ENCODE results near the gene ERC1. TPM values are rescaled to one million over a fixed set of nuclear protein-coding genes. Genes with fewer than 3 reads are reported as not detected.

ERC1 gene
- total and polyA plus RNA-seq, 9 of the 15 experiments (the other 6 are each of a cell fraction or from before 2014, with no cell fraction given): 0.74 to 11.8 (median 4.8) TPM

DNA sequence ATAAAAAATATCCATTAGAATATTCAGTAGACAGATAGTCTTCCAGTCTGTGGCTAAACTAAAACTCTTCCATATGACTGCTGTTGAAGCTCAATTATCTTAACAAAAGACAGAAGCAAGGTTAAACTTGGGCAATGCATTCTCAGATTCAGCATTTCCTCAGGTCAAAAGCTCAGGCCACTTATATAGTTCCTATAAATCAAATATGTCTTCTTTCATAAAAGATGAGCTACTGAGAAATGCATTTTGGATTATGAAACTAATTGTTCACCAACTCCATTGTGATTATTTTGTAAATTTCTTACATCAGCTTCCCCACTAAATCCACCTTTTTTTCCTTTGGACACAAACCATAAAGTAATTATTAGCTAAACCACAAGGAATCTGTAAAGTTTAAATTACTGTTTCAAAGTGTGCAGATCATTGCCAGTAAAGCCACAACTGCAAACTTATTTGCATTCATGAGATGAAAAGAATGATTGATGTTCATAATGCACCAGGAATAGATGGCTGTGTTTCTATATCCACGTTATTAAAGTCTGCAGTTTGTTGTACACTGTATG is 379.0 kb downstream of the ERC1 start:
- intact Hi-C loops (cut with micrococcal nuclease): no loop called here
- CTCF ChIA-PET (ENCODE audit: low intra/inter-chr PET ratio): no interaction called here

More for the DNA sequence above, 379.0 kb downstream of the ERC1 start:
- DNase-seq (ENCODE audit: extremely low read depth in 1 of 4, low spot score in 3 of 4): no peak
- no peak overlapping the region for H3K9ac ChIP-seq (ENCODE audit: insufficient read depth in 1 of 2, low read depth in 2 of 2, low read length in 2 of 2)
- POLR2A ChIA-PET: interaction anchor here (2.8 kb wide), 1 partner anchor 9 kb away, joined by 6 read pairs; no protein-coding TSS in a partner anchor
- no peaks in the 10 kb centered on the region for H3K27me3 ChIP-seq (ENCODE audit: control insufficient read depth in 2 of 2, insufficient read depth in 2 of 2, low read length in 2 of 2)
- WGBS (ENCODE audit: insufficient coverage, low coverage, missing lambda C conversion rate): 36% methylated on average over 1 of the region's 1 CpG
- peak overlapping the region; percentile 35; the same call in 1 of the 2 replicates for H2AFZ ChIP-seq (ENCODE audit: low read depth, low read length)
- FAIRE-seq: no peak
- no peaks in the 10 kb centered on the region for H3K79me2 ChIP-seq (ENCODE audit: control insufficient read depth, insufficient read depth, low read length)
- no peak for ATAC-seq
- no peaks in the 10 kb centered on the region for H4K20me1 ChIP-seq (replicated peaks; ENCODE audit: control insufficient read depth, insufficient read depth, low read length)
- no peak overlapping the region for H3K4me3 ChIP-seq
- TF ChIP-seq, protein P1, sequence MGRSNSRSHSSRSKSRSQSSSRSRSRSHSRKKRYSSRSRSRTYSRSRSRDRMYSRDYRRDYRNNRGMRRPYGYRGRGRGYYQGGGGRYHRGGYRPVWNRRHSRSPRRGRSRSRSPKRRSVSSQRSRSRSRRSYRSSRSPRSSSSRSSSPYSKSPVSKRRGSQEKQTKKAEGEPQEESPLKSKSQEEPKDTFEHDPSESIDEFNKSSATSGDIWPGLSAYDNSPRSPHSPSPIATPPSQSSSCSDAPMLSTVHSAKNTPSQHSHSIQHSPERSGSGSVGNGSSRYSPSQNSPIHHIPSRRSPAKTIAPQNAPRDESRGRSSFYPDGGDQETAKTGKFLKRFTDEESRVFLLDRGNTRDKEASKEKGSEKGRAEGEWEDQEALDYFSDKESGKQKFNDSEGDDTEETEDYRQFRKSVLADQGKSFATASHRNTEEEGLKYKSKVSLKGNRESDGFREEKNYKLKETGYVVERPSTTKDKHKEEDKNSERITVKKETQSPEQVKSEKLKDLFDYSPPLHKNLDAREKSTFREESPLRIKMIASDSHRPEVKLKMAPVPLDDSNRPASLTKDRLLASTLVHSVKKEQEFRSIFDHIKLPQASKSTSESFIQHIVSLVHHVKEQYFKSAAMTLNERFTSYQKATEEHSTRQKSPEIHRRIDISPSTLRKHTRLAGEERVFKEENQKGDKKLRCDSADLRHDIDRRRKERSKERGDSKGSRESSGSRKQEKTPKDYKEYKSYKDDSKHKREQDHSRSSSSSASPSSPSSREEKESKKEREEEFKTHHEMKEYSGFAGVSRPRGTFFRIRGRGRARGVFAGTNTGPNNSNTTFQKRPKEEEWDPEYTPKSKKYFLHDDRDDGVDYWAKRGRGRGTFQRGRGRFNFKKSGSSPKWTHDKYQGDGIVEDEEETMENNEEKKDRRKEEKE (IDR thresholded peaks at IDR 0.05; ENCODE audit: borderline replicate concordance in 1 of 2, control insufficient read depth in 1 of 2, low read depth in 2 of 2, low read length in 1 of 2): no peak
- TF ChIP-seq TAF7 (tag; IDR thresholded peaks at IDR 0.05): no peak
- TF ChIP-seq TAF9B (IDR thresholded peaks at IDR 0.05; ENCODE audit: partially characterized antibody): no peak
- no peaks in the 10 kb centered on the region for H3K9me3 ChIP-seq (replicated peaks; ENCODE audit: control insufficient read depth, insufficient read depth, low read depth, low read length)
- H3K9me1 ChIP-seq (ENCODE audit: control insufficient read depth, insufficient read depth, low read length): no peaks in the 10 kb centered on the region
- H3K4me1 ChIP-seq (replicated peaks in 1 of 2; ENCODE audit: control insufficient read depth in 2 of 2, insufficient read depth in 2 of 2, low read length in 2 of 2): peaks cover 0 to 5% of the 10 kb centered on the region in 2 experiments; a peak in 1 of 5 replicates
- no TSS peak for BruUV-seq (replicated peaks)
- no peak overlapping the region for H3K27ac ChIP-seq (ENCODE audit: extremely low read depth, low read depth, low read length)
- H3K36me3 ChIP-seq (ENCODE audit: control insufficient read depth, insufficient read depth, low read length): 0 out of 3 replicates have a peak, but pooled peaks cover 2% of the 10 kb centered on the region
- in situ Hi-C loops (cut with MboI): no loop called here
- no peak overlapping the region for H3K4me2 ChIP-seq (ENCODE audit: insufficient read depth, low read length)

All from K562 (cell line).